ENCODE data around the gene ALCAM. TPM values are rescaled to one million over a fixed set of nuclear protein-coding genes. Genes with fewer than 3 reads are reported as not detected.

ALCAM gene
- total RNA-seq, 4 donors from 2014 or later: 18.6 to 43.7 (median 21.2) TPM

DNA sequence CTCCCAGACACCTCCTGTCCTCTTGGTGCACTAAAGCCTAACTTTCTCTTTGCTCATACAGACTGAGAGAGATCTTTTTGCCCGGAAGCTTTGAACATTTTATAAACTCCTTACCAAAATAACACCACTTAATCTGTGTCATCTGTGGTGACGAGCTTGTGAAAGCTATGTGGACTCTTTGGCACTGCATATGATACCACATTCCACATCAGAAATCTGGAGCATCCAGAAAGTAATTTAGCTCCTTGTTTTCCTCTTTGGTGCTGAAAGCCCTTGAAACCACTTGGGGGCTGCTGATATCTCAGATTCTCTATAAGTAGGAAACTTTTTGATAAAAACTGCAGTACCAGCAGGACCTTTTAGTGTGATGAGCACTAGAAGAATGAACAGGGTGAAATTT is 128.3 kb downstream of the ALCAM start:
- Histone ChIP-seq H3K9me3 (peaks cover 0 to 6% (median 3%) of the 10 kb centered on the region in 4 donors), H3K4me1 (no peaks in the 10 kb centered on the region), H3K36me3 (no peaks in the 10 kb centered on the region), H3K4me3 (no peak overlapping the region), H3K27ac (no peak overlapping the region), H3K27me3 (no peaks in the 10 kb centered on the region)
- no peak for TF ChIP-seq CTCF (IDR thresholded peaks at IDR 0.05)
- TF ChIP-seq POLR2A (IDR thresholded peaks at IDR 0.05): no peak
- no peak for DNase-seq

DNA sequence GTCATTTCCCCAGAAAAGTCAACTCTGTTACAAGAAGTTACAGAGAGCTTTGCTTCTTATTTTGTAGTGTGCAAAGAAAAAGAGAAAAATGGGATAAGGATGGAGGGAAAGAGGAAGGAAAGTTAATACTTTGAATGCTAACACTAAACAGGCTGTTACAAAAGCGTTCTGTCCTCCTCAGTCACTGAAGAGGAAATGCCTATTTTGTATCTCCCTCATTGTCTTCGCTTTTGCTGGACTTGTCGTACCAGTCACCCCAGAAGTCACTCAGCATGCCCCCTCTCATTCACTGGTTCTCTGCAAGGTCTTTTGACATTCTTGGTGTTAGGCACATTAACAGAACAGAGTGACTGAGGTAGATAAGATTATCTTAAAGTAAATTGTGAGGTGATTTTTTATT is 129.6 kb downstream of the ALCAM start:
- no peaks in the 10 kb centered on the region for H3K4me1 ChIP-seq
- H3K27me3 ChIP-seq: no peaks in the 10 kb centered on the region
- TF ChIP-seq CTCF (IDR thresholded peaks at IDR 0.05): no peak
- no peak for TF ChIP-seq POLR2A (IDR thresholded peaks at IDR 0.05)
- no peaks in the 10 kb centered on the region for H3K9me3 ChIP-seq
- DNase-seq: no peak
- H3K27ac ChIP-seq: no peak overlapping the region
- no peak overlapping the region for H3K4me3 ChIP-seq
- no peaks in the 10 kb centered on the region for H3K36me3 ChIP-seq

DNA sequence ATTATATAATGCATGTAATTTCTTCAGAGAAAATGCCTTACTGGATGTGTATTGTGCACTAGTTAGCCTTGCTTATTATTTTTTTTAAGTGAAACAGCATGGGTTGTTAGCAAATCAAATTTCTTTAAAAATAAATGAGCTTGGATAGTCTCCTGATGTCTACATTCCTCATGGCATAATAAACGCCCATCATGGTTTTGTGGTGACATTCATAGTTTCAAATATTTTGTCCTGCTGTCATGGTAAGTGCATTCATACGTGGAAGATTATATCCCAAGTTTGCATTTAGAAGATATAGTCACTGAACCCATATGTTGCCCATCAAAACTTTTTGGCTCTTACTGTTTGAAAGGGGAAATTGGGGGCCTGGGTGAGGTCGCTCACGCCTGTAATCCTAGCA is 130.7 kb downstream of the ALCAM start:
- Histone ChIP-seq H3K4me3 (no peak overlapping the region), H3K27me3 (no peaks in the 10 kb centered on the region), H3K36me3 (no peaks in the 10 kb centered on the region), H3K4me1 (no peaks in the 10 kb centered on the region), H3K9me3 (no peaks in the 10 kb centered on the region), H3K27ac (no peak overlapping the region)
- TF ChIP-seq CTCF (IDR thresholded peaks at IDR 0.05) (no peak), POLR2A (IDR thresholded peaks at IDR 0.05) (no peak)
- DNase-seq: no peak

DNA sequence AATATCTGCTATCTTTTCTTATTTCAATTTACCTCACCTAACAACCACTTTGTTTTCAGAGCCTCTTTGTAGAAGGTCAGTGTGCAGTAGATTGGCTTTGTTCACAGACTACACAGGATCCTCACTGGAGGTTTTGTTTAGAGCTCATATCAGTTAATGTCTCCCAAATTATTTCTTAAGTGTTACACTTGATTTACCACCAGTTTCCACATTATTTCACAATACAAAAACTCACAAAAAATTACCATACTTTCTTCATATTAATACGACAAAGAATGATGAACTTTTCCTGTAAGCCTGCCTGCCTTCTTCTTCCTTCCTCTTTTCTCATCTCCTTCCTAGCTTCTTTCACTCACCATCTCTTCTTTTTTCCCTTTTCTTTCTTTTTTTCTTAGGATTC is 133.3 kb downstream of the ALCAM start:
- H3K4me1 ChIP-seq: no peaks in the 10 kb centered on the region
- H3K4me3 ChIP-seq: no peak overlapping the region

DNA sequence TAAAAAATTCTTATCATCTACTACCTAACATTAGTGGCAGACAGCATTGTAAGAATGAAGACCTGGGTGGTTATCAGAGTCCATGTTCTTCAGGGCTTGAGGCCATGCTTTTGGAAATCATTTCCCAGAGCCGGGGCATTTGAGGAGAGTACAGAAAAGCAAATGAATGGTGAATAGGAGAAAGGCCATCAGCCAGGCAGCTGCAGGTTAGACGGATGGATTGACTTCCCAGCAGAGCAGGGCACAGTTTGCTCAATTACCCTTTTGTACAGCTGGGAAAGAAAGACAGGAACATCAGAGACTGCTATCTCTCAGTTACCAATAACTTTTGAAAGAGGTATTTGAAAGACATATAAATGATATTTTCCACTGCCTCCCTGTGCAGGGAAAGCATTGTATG is 135.6 kb downstream of the ALCAM start:
- no peak for DNase-seq
- Histone ChIP-seq H3K9me3 (no peaks in the 10 kb centered on the region), H3K27ac (no peak overlapping the region), H3K36me3 (no peaks in the 10 kb centered on the region), H3K4me1 (no peaks in the 10 kb centered on the region), H3K27me3 (no peaks in the 10 kb centered on the region), H3K4me3 (no peak overlapping the region)
- TF ChIP-seq POLR2A (IDR thresholded peaks at IDR 0.05) (no peak), CTCF (IDR thresholded peaks at IDR 0.05) (no peak)

More for the DNA sequence above, 133.3 kb downstream of the ALCAM start:
- Histone ChIP-seq H3K9me3 (no peaks in the 10 kb centered on the region), H3K27me3 (no peaks in the 10 kb centered on the region), H3K36me3 (no peaks in the 10 kb centered on the region), H3K27ac (no peak overlapping the region)
- no peak for DNase-seq
- TF ChIP-seq POLR2A (IDR thresholded peaks at IDR 0.05): no peak
- TF ChIP-seq CTCF (IDR thresholded peaks at IDR 0.05): no peak

DNA sequence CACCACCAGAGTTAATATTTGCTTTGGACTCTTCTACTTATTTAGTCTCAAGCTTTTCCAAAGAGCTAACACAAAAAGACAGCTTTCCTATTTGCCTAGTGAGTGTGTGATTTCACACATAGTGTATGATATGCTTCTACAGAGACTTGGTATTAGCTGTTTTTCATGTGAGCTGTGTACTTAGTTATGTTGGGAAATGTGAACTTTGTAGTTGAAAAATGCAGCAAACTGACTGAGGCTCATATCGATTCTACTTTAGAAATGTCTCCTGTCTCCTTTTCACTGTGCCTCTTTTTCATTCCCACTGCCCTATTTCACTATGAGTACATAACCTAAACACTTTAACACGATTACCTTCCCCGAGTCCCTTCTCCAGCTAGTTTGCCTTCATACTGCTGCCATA is 136.5 kb downstream of the ALCAM start:
- no peak for DNase-seq

More for the DNA sequence above, 136.5 kb downstream of the ALCAM start:
- H3K4me3 ChIP-seq: no peak overlapping the region
- H3K36me3 ChIP-seq: no peaks in the 10 kb centered on the region
- H3K27me3 ChIP-seq: no peaks in the 10 kb centered on the region
- H3K9me3 ChIP-seq: no peaks in the 10 kb centered on the region
- no peak for TF ChIP-seq POLR2A (IDR thresholded peaks at IDR 0.05)
- no peak for TF ChIP-seq CTCF (IDR thresholded peaks at IDR 0.05)
- H3K4me1 ChIP-seq: no peaks in the 10 kb centered on the region
- H3K27ac ChIP-seq: no peak overlapping the region

Measured in Peyer's patch (tissue), 4 donors.